Peyer's patch (tissue), 4 donors: ENCODE data around the gene FAM50A. TPM values are rescaled to one million over a fixed set of nuclear protein-coding genes. Genes with fewer than 3 reads are reported as not detected.

Experiments
- DNase-seq, 3 donors: peaks; one replicate each; pipeline ENCODE4 v3.0.0-alpha.2; 2017 to 2019
- H3K27ac ChIP-seq, 4 donors: fragments of 200-600 bp; sonication (generic); one replicate each; pipeline ENCODE4 v1.5.1; 2016 to 2019
- H3K27me3 ChIP-seq, 2 donors: fragments of 200-600 bp; sonication (generic); one replicate each; pipeline ENCODE4 v1.5.1; 2019
- H3K36me3 ChIP-seq, 3 donors: fragments of 200-600 bp; sonication (generic); one replicate each; pipeline ENCODE4 v1.5.1; 2016 to 2019
- H3K4me1 ChIP-seq, 4 donors: fragments of 200-600 bp; sonication (generic); one replicate each; pipeline ENCODE4 v1.5.1; 2016 to 2019
- H3K4me3 ChIP-seq, 4 donors: fragments of 200-600 bp; sonication (generic); 1 replicate in 3 of 4; 2 replicates in 1 of 4; pipeline ENCODE4 v1.5.1; 2016 to 2019; ENCODE audit warnings: mild to moderate bottlenecking in 1 of 4
- H3K9me3 ChIP-seq, 4 donors: fragments of 200-600 bp; sonication (generic); one replicate each; pipeline ENCODE4 v1.5.1; 2016 to 2019; ENCODE audit warnings: mild to moderate bottlenecking in 1 of 4
- CTCF ChIP-seq, 6 experiments: fragments of 450-650 bp in 4 of 6; fragments of 200-600 bp in 2 of 6; sonication (generic) in 1 of 6; IDR thresholded peaks; one replicate each; pipeline ENCODE4 v1.5.1; 2017 to 2019; ENCODE audit warnings: antibody characterized with exemption in 6 of 6, mild to moderate bottlenecking in 3 of 6, moderate library complexity in 1 of 6
- POLR2A ChIP-seq, 2 donors: fragments of 450-650 bp; IDR thresholded peaks; one replicate each; pipeline ENCODE4 v1.5.1; 2017; ENCODE audit warnings: antibody characterized with exemption in 2 of 2, mild to moderate bottlenecking in 2 of 2, moderate library complexity in 2 of 2
- total RNA-seq, 4 donors: library from RNA; depleted of rRNA; stranded (reverse); fragments of >200 nt; gene quantifications; one replicate each; pipeline ENCODE4 v1.1.0, GENCODE V29; 2016

The FAM50A gene
- total RNA-seq, 4 donors from 2014 or later: 35.6 to 212 (median 54.6) TPM

- TF ChIP-seq POLR2A (IDR thresholded peaks at IDR 0.05) (no peak), CTCF (IDR thresholded peaks at IDR 0.05) (no peak)
- no peak overlapping the region for H3K27ac ChIP-seq
- H3K4me1 ChIP-seq: no peaks in the 10 kb centered on the region
- no peaks in the 10 kb centered on the region for H3K9me3 ChIP-seq
- DNase-seq: no peak
- H3K4me3 ChIP-seq: no peak overlapping the region
- peaks cover 0 to 19% (median 0%) of the 10 kb centered on the region in 3 donors for H3K36me3 ChIP-seq
- H3K27me3 ChIP-seq: no peaks in the 10 kb centered on the region
These were observed 25.9 kb downstream of the FAM50A start for GRCh38 chrX:154469880-154470279.

- no peak overlapping the region for H3K27ac ChIP-seq
- no peak overlapping the region for H3K4me3 ChIP-seq
- no peak for TF ChIP-seq POLR2A (IDR thresholded peaks at IDR 0.05)
- no peak for TF ChIP-seq CTCF (IDR thresholded peaks at IDR 0.05)
- H3K9me3 ChIP-seq: no peaks in the 10 kb centered on the region
- DNase-seq: no peak
- H3K27me3 ChIP-seq: no peaks in the 10 kb centered on the region
- H3K36me3 ChIP-seq: peaks cover 0 to 18% (median 0%) of the 10 kb centered on the region in 3 donors
- H3K4me1 ChIP-seq: no peaks in the 10 kb centered on the region
These were observed 26.5 kb downstream of the FAM50A start for GRCh38 chrX:154470434-154470833.

DNA sequence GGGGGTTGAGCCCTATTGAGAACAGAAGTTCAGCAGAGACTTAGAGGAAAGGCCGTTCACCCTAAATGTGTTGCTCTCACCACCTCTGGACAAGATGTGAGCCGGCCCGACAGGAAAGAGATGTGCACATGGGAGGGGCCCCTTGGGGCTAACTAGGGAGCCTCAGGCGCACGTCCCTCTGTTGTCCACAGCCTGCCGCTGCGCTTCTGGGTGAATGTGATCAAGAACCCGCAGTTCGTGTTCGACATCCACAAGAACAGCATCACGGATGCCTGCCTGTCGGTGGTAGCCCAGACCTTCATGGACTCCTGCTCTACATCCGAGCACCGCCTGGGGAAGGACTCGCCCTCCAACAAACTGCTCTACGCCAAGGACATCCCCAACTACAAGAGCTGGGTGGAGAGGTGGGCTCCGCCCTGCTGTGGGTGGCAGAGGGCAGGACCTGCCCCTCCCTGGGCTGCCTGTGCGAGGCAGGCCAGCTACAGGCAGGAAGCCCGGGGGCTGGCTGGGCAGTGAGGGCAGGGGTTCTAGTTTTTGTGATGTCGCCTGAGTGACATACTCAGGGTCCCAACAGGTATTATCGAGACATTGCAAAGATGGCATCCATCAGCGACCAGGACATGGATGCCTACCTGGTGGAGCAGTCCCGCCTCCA is 27.1 kb downstream of the FAM50A start:
- H3K36me3 ChIP-seq: peaks cover 0 to 13% (median 0%) of the 10 kb centered on the region in 3 donors
- H3K9me3 ChIP-seq: no peaks in the 10 kb centered on the region
- H3K4me1 ChIP-seq: no peaks in the 10 kb centered on the region
- no peak overlapping the region for H3K4me3 ChIP-seq
- no peaks in the 10 kb centered on the region for H3K27me3 ChIP-seq
- no peak overlapping the region for H3K27ac ChIP-seq
- TF ChIP-seq POLR2A (IDR thresholded peaks at IDR 0.05) (no peak), CTCF (IDR thresholded peaks at IDR 0.05) (no peak)
- DNase-seq: no peak

DNA sequence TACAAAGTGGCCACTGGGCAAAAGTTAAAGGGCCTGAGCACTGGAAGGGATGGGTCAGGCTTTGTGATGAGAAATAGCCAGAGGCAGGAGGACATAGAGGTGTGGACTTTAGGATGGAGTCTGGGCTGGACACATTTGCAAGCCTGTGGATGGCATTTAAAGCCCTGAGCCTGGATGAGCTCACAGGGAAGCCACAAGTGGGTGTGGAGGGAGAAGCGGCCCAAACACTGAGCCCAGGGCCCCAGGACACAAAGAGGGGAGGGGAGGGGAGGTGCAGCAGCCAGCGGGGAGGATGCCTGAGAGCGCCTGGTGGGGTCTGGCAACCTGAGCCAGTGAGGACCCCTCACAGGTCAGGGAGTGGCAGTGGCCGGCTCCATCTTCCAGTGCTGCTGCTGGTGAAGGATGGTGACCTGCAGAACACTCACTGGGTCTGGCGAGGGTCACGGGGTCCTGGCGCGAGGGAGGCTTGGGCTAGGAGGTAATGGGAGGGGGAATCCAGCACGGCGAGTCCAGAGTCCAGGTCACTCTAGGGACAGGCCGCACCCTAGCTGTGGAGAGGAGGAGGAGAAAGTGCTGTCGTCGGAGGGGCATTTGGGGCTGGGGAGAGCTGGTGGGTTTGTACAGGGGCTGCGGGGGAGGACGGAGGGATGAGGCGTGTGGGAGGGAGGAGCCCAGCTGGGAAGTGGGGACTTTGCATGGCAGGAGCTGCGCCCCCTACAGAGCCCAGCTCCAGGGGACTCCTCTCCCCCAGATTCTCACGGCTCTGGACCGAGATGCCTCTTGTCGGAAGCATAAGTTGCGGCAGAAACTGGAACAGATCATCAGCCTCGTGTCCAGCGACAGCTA is 28.1 kb downstream of the FAM50A start:
- Histone ChIP-seq H3K4me3 (no peak overlapping the region), H3K36me3 (peaks cover 0 to 3% (median 0%) of the 10 kb centered on the region in 3 donors), H3K27me3 (no peaks in the 10 kb centered on the region), H3K27ac (no peak overlapping the region), H3K4me1 (no peaks in the 10 kb centered on the region), H3K9me3 (no peaks in the 10 kb centered on the region)
- DNase-seq: no peak
- no peak for TF ChIP-seq CTCF (IDR thresholded peaks at IDR 0.05)
- no peak for TF ChIP-seq POLR2A (IDR thresholded peaks at IDR 0.05)

DNA sequence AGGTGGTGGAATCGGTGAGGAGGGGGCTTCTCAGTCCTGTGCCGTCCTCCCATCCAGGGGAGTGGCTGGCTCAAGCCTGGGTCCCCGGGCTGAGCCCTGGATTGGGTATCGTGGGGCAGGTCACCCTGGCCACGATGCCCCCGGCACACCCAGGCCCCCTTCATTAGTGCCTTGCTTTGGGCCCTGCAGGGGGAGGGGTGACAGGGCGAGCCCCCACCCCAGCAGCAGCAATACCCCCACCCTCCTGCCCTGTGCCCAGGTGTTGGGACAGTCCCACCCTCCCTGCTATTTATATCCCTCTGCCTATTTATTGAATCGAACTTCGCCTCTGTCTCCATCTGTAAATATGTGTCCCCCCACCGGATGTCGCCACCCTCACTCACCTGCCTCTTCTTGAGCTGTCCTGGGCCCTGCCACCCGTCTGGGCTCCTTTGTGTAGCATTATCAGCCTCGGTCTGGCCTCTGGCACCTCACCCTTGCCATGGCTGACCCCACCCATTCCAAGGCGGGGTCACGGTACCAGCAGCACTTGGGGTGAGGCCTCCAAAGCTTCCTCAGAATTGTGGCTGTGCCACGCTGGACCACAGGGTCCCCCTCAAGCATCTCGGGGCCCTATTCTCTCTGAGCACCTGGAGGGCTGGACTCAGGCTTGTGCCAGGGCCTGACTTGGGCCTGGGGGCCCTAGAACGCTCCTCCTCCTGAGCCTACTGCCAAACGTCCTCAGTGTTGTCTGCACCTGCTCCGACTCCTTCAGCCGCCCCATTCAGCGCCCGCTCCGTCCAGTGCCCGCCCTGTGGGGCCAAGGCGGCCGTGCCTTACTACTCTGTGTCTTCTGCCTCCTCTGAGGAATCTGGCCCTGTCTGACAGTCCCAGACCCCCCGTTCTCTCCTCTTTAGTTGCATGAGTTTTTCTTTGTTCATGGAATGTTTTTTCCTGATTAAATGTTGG is 29.0 kb downstream of the FAM50A start:
- Histone ChIP-seq H3K36me3 (no peaks in the 10 kb centered on the region), H3K4me1 (peaks cover 0 to 2% (median 0%) of the 10 kb centered on the region in 4 donors)
- no peak for DNase-seq

More for the DNA sequence above, 29.0 kb downstream of the FAM50A start:
- TF ChIP-seq POLR2A (IDR thresholded peaks at IDR 0.05): no peak
- TF ChIP-seq CTCF (IDR thresholded peaks at IDR 0.05): no peak
- Histone ChIP-seq H3K9me3 (no peaks in the 10 kb centered on the region), H3K27me3 (no peaks in the 10 kb centered on the region), H3K4me3 (no peak overlapping the region), H3K27ac (no peak overlapping the region)
